ENCODE results near the gene ALKBH6. TPM values are rescaled to one million over a fixed set of nuclear protein-coding genes. Genes with fewer than 3 reads are reported as not detected.

The ALKBH6 gene
- total RNA-seq, 1 donor from 2014 or later: 39.7 TPM

DNA sequence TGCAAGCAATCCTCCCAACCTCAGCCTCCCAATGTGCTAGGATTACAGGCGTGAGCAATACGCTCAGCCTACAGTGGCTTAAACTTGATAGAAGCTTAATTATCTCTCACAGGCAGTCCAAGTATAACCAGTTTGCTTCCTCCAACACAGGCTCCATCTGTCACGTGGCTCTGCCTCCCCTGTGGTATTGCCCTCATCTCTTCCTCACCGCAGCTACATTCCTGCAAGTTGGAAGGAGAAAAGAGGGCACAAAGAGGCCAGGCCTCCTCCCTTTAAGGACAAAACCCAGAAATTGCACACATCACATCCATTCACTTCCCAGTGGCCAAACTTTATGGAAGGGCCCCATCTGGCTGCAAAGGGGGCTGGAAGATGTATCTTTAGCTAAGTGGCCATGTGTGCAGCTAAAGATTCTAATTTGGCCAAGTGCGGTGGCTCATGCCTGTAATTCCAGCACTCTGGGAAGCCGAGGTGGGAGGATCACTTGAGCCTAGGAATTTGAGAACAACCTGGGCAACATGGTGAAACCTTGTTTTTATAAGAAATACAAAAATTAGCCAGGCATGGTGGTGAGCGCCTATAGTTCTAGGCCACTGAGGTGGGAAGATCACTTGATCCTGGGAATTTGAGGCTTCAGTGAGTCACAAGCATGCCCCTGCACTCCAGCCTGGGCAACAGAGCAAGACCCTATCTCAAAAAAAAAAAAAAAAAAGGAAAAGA lies 22.1 kb downstream of the ALKBH6 start:
- no peak overlapping the region for H3K4me3 ChIP-seq (ENCODE audit: low read depth, low read length)
- DNase-seq (ENCODE audit: low read depth): peak; percentile 29
- no peak for TF ChIP-seq CTCF (conservative IDR thresholded peaks at IDR 0.05; ENCODE audit: low read depth, low read length)

GRCh38 chr19:35990771-35991730 lies 23.0 kb downstream of the ALKBH6 start:
- no peak for TF ChIP-seq CTCF (conservative IDR thresholded peaks at IDR 0.05; ENCODE audit: low read depth, low read length)
- H3K4me3 ChIP-seq (ENCODE audit: low read depth, low read length): no peak overlapping the region
- DNase-seq (ENCODE audit: low read depth): no peak

DNA sequence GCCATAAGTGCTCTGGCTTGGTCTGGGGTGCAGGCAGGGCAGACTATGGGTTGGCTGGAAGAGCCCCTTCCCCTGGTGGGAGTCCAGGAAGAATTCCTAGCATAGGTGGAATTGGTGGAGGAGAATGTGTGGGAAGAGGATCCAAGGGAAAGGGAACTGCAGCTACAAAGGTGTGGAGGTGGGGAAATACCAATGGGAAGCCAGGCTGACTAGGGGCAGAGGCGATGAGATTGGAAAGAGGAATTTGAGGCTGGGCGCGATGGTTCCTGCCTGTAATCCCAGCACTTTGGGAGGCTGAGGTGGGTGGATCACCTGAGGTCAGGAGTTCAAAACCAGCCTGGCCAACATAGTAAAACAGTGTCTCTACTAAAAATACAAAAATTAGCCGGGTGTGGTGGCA lies 23.9 kb downstream of the ALKBH6 start:
- no peak overlapping the region for H3K4me3 ChIP-seq (ENCODE audit: low read depth, low read length)
- TF ChIP-seq CTCF (conservative IDR thresholded peaks at IDR 0.05; ENCODE audit: low read depth, low read length): no peak
- DNase-seq (ENCODE audit: low read depth): no peak

GRCh38 chr19:35988824-35989223 lies 25.2 kb downstream of the ALKBH6 start:
- H3K4me3 ChIP-seq (ENCODE audit: low read depth, low read length): no peak overlapping the region
- no peak for DNase-seq (ENCODE audit: low read depth)
- no peak for TF ChIP-seq CTCF (conservative IDR thresholded peaks at IDR 0.05; ENCODE audit: low read depth, low read length)

- no peak overlapping the region for H3K4me3 ChIP-seq (ENCODE audit: low read depth, low read length)
- DNase-seq (ENCODE audit: low read depth): no peak
- no peak for TF ChIP-seq CTCF (conservative IDR thresholded peaks at IDR 0.05; ENCODE audit: low read depth, low read length)
Observed at GRCh38 chr19:35987571-35987896, 26.5 kb downstream of the ALKBH6 start.

GRCh38 chr19:35986664-35987570 lies 27.1 kb downstream of the ALKBH6 start:
- DNase-seq (ENCODE audit: low read depth): no peak
- peak overlapping the region; percentile 23 for H3K4me3 ChIP-seq (ENCODE audit: low read depth, low read length)

More at GRCh38 chr19:35986664-35987570, 27.1 kb downstream of the ALKBH6 start:
- no peak for TF ChIP-seq CTCF (conservative IDR thresholded peaks at IDR 0.05; ENCODE audit: low read depth, low read length)
